HuH-7 (cell line): Measurements from ENCODE around the gene MRNIP.

Source experiments
- DNase-seq: peaks from one replicate; pipeline ENCODE4 v3.0.0; 2011; ENCODE audit warnings: low spot score

Gene MRNIP

DNA sequence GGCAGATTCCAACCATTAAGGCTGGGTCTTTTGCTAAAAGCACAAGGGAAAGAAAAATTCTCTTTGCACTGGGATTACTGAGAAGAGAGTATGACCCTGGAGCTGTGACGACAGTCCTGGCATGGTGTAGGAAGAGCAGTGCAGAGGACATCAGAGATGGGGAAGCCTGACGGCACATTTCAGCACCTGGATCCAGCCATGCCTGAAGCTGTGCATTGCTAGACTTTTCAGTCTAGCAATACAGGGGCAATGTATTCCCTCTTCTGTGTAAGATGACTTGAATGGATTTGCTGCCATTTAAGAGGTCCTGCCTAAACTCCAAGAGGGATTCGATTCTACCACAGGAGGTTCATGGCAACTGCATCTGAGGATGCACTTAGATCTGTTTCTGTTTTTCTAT is 12.3 kb upstream of the MRNIP start:
- DNase-seq, result no peak

DNA sequence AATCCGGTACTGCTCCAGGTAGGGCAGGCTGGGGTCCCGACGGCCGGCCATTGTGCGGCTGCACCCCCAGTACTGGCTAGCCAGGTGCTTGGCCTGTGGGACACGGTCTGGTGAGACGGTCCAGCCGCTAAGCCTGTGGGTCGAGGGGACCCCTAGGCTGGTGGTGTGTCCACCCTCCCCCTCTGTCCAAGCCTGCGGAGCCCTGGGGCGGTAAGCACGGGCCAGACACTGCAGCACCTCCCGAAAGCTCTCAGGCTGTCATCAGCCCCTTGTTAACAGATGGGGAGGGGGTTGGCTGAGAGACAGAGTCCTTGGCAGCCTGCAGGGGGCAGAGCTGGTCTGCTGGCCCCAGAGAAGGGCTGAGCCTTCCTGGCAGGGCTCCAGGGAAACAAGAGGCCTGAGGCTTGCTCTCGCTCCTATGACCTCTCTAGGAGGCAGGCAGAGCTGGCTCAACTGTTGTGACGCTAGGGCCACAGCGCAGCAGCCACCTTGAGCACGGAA is 11.8 kb upstream of the MRNIP start:
- DNase-seq, result peak; percentile 91

GRCh38 chr5:179869641-179870402 is 11.2 kb upstream of the MRNIP start:
- DNase-seq, result no peak

DNA sequence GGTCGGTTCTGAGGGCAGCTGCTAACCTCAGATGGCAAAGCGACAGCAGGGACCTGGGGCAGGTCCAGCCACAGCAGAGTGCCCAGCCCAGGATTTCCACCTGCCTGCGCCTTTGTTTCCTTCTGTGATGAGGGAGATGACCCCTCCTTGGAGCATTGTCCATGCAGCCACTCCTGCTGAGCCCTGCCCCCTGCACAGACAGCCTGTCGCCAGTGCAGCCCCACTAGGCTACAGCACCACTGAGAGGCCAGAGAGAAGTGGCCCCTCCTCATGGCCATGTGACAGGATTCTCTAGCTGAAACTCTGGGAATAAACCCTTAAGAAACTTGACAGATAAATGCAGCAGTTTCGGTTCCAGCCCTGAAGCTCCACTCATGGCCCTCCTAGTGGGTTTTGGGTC is 10.5 kb upstream of the MRNIP start:
- DNase-seq, result no peak

DNA sequence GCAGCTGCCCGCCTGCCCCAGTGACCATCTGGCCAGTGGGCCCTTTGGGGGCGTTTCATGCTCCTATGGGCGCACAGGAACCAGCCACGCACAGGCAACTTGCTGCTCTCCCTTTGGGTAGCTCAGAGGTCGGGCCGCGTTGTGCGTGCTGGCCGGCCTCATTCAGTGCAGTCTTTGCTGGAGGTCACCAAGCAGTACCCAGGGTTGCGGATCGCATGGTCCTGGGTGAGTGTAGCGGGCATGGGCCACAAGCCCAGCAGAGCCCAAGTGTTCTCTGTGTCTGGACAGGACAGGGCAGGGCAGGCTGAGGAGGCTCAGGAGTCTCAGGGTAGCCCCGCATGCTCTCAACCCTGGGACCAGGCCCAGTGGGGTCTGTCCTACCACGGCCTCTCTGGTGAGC is 9.9 kb upstream of the MRNIP start:
- no peak for DNase-seq

DNA sequence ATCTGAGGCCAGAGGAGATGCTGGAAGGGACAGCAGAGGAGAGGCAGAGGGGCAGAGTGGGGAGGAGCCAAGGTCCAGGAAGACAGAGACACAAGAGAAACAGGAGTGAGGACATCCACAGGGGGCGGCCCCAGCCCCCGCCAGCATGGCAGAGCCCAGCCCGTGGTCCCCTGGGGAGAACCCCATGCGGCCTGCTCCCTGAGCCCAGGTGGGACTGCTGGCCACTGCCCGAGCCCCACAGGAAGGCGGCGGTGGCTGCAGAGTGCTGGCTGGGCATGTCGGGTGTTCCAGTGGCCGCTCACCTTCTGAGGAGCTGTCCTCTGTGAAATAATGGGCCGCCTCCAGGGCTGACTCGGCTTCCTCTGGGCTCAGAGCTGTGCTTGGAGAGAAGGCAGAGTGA is 8.9 kb upstream of the MRNIP start:
- no peak for DNase-seq

DNA sequence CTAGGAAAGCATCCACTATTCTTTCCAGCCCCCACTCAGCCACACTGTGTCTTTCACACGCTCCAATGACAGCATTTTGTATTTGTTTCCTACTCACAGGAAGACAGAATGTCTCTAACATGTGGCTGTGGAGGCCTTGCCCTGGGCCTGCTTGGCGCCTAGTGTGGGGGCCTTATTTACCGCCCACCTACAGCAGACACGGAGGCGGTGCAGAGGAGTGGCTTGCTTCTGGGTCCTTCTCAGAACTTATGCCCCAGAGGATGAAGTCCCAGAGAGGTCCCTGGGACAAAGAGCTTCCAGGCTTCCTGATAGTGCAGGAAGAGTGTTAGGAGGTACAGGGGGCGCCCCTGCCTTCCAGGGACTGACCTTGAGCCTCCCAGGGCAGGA is 8.5 kb upstream of the MRNIP start:
- no peak for DNase-seq

DNA sequence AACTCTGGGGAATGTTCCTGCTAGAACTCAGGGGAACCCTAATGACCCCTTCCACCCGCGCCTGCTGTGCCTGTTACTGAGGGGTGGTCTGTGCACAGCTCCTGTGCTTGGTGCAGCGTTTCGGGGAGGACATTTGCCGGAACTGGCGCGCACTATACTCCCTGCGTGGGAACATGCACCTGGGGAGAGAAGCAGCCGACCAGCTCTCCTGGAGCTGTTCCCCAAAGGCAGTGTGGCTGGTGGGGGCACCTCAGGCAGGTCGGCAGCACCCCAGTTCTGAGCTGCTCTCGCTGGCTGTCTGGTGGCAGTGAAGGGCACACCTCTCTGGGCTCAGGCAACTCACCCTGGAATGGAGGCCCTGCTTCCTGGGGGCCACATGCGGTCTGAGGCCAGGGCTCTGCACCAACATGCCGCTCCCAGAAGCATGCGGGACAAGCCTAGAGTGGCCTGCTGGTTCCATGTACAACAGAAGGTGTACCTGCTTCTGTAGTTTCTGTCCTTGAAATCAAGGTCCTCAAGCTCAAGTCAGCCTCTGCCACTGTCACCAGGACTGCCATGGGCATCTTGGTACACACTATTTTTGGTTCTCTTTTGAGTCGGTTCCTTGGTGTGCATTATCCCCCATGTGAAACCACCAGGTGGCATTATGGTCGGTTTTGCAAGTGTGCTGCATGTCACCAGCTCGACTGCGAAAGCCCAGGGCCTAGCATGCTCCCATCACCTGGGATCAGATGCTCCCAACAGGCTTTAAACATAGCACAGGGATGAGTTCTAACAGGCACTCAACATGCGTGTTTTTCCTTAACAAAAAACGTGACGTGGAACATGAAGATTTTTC is 7.8 kb upstream of the MRNIP start:
- peak; percentile 49 for DNase-seq

- no peak for DNase-seq
Measured at GRCh38 chr5:179865491-179866240, 7.0 kb upstream of the MRNIP start.

DNA sequence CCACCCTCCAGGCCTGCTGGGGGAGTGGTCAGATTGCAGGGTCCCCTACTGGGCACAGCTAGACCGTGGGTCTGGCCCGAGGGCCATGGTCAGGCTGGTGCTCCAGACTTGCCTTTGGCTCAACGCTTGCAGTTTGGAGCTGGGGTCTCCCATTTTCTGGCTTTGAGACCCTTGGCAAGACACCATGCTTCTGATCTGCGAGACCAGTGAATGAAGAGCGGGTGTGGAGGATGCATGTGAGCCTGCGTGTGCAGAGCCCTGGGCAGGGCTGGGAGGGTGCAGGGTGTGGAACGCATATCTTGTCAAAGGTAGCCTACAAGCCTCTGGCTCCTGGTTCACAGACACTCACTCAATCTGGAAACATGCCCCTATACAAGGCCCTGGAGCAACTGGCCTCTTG is 6.1 kb upstream of the MRNIP start:
- DNase-seq, result no peak

DNA sequence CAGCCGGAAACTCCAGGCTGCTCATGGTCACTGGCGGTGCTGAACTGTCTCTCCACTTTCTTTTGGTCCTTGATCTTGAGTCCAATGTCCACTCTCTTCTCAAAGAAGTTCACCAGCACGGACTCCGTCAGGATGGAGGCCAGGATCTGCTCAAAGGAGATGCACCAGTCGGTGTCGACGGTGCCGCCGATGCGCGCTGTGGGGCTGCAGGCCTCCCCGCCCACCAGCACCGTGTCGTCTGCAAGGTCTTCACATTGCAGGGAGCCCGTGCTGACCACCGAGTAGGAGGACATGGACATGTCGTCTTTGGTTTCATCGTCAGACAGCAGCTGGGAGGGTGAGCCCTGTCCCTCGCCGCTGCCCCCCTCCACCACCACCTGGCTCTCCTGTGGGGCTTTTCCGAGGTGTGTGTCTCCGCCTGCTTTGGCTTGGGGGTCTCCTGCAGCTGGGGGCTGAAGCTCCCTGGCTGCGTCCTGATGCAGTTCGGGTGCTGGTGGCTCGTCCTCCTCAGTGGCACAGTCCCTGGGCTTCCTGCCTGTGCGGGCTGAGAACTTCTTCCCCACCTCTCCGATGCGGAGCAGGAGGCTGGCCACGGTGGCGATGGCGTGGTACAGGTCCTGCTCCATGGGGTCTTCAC is 5.0 kb upstream of the MRNIP start:
- DNase-seq, result no peak

DNA sequence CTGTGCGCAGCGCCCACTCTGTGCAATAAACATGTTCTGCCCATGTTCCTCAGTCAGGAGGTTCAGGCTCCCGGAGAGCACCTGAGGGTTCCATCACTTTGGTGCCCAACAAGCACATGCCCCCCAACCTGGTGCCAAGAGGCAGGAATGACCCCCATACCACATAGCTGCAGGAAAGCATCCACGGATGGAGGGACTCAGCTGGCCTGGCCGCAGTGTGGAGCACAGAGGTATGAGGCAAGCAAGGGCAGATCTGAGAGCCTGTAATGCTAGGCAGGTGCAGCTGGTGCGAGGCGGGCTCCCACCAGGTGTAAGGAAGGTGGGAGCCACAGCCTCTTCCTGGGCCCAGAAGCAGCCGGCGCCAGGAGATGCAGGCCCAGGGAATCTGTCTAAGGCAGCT is 4.3 kb upstream of the MRNIP start:
- DNase-seq, result no peak

DNA sequence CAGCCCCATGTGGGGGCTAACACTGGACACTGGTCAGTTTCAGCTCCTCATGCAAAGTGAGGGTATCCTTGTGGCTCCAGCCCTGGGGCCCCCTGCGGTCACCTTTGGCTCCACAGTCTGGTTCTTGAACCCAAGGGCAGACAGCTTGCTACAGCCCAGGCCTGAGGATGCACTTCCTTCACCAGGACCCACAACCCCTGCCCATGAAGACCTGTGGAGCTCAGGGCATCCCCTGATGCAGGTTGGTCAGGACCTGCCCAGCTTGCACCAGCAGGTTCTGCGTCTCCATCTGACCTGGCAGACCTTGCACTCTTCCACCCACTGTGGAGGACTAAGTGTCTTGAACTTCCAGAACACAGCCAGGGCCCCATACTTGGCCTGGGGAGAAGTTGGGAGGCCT is 3.7 kb upstream of the MRNIP start:
- no peak for DNase-seq

DNA sequence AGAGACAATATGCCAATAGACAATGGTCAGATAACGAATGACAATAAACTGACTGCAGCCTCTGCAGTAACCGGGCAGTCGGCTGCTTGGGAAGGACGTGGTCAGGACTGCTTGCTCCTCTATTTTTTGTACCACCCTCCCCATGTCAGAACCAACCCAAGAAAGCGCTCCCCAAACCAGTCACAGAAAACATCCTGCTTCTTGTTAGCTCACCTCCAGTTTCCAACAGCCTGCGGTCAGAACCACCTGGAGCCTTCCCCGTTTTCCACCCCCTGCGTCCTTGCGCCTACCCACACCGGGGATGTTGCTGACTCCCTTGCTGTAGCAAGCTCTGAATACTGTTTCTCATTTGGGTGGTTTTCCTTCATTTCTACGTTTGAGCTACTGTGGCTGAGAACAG is 1.7 kb upstream of the MRNIP start:
- DNase-seq, result no peak

GRCh38 chr5:179858241-179858585 is 404 bp downstream of the MRNIP start:
- DNase-seq, result peak; percentile 67

DNA sequence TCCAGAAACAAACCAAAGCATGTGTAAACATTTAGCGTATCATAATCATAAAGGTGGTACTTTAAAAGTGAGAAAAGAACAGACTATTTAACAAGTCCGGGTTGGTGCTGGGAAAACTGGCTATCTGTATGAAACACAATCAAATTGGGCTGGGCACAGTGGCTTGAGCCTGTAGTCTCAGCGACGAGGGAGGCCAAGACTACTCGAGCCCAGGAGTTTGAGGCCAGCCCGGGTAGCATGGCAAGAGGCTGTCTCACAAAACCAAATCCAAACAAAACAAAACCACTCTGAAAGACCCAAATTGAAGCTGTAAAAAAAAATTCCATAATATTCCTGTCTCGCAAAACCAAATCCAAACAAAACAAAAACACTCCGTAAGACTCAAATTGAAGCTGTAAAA is 4.3 kb downstream of the MRNIP start:
- no peak for DNase-seq

DNA sequence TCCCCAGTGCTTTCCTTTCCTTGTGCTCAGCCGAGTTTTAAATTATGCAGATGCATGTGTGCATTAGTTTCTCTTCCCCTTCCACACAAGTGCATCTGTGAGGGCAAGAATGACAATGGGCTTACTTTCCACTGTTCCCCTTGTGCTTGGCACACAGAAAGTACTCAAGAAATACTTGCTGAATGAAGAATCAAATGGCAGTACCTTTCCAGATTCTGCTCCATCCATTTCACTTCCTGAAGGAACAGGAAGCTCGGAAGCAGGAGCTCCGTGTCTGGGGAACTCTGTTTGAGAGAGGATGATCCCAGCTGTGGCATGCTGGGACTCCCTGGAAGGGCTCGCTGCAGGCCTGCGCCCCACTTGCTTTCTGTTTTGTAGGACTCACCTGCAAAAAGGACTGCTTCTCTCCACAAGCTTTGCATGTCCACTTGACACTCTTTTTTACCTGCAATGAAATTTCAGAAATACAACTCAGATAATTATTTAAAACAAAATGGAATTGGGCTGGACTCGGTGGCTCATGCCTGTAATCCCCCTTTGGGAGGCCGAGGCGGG is 5.5 kb downstream of the MRNIP start:
- DNase-seq, result no peak

DNA sequence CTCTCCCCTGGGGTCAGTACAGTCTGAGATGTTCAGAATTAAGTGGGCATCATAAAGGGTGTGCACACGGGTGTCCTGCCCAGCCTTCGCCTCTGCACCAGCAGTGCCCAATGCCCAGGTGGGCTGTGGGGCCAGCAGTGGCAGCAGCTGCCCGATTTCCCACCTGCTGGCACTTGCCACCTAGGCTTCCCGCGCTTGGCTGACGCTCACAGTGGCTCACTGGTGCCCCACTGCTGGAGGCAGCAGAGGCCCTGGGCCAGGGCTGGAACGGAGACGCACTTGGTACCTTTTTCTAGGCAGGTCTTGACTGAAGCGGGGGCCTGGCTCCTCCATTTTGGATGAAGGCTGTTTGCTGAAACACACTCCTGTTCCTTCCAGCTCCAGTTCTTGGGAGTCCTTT is 17.0 kb downstream of the MRNIP start:
- DNase-seq, result no peak

DNA sequence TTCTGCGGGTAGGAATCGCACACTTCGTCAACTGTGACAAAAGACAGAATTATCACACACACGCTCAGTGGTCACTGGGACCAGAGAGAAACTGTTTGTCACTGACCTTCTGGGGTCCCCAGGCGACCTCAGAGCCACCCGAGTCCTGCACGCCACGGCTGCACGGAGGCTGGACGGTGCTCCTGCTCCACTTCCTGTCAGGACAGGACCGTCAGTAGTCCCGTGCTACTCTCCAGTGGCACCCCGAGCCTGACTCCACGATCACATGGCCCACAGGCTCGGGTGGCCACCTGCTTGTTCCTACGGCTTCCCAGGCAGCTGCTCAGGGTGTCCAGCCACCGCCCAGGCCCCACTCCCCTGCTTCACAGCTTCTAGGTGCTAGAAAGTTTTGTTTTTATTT is 17.9 kb downstream of the MRNIP start:
- no peak for DNase-seq

GRCh38 chr5:179840321-179840720 is 18.3 kb downstream of the MRNIP start:
- DNase-seq, result no peak

DNA sequence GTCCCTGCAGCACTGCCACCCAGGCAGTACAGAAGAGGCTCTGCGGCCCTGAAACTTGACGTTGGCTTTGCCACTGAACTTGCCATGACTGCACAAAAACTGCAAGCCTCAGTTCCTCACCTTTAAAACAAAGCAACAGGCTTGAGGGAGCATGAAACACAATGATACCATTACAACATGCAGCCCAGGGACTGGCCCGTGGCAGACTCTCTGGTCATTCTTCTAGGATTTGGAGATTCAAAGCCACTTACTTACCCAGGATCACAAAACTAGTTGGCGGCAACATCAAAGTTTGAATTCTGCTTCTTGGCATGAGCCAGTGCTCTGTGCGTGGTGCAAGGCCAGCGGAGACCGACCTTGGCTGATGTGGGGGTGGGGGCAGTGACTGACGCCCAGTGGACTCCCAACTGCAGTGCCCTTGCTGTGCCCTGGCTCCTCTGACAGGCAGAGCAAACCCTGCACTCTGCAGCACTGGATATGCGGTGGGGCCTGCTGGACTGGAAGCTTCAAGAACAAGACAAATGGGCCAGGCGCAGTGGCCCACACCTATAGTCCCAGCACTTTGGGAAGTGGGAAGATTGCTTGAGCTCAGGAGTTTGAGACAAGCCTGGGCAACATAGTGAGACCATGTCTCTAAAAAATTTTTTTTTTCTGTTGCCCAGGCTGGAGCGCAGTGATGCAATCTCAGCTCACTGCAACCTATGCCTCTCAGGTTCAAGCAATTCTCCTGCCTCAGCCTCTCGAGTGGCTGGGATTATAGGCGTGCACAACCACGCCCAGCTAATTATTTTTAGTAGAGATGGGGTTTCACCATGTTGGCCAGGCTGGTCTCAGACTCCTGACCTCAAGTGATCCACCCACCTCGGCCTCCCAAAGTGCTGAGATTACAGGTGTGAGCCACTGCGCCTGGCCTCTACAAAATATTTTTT is 19.0 kb downstream of the MRNIP start:
- no peak for DNase-seq
